Body of pancreas (tissue), 4 donors: Measurements from ENCODE around the gene ELF2. TPM values are rescaled to one million over a fixed set of nuclear protein-coding genes. Genes with fewer than 3 reads are reported as not detected.
"Not testable (repeated sequence)": the region's sequence is repeated elsewhere in the genome, so short reads cannot be mapped to it uniquely, and the experiment has no call there.

Source experiments
- ATAC-seq: fragments of 150-250 bp; one replicate; pipeline ENCODE4 v1.9.1; 2016
- DNase-seq, 4 donors: peaks; one replicate each; pipeline ENCODE4 v3.0.0-alpha.2; 2019
- H3K27ac ChIP-seq, 4 donors: fragments of 200-600 bp; sonication (generic); 1 replicate in 3 of 4; 2 replicates in 1 of 4; pipeline versions ENCODE4 v1.5.1 to v1.6.1; 2016 to 2019; ENCODE audit warnings: mild to moderate bottlenecking in 1 of 4, mixed read lengths in 1 of 4, moderate library complexity in 1 of 4
- H3K27me3 ChIP-seq, 2 donors: fragments of 200-600 bp; sonication (generic); one replicate each; pipeline ENCODE4 v1.6.0; 2016; ENCODE audit warnings: mild to moderate bottlenecking in 1 of 2
- H3K36me3 ChIP-seq, 2 donors: fragments of 200-600 bp; sonication (generic); replicated peaks in 1 of 2; 2 replicates each; pipeline ENCODE4 v1.5.1; 2016; ENCODE audit warnings: low read depth in 2 of 2; ENCODE audit not compliant: insufficient read depth in 1 of 2
- H3K4me1 ChIP-seq: fragments of 200-600 bp; sonication (generic); one replicate; pipeline ENCODE4 v1.6.0; 2016
- H3K4me3 ChIP-seq, 2 donors: fragments of 200-600 bp; sonication (generic); 1 replicate in 1 of 2; 2 replicates in 1 of 2; pipeline ENCODE4 v1.5.1; 2016 to 2019
- H3K9me3 ChIP-seq, 3 donors: fragments of 200-600 bp; sonication (generic); 1 replicate in 2 of 3; 2 replicates in 1 of 3; pipeline ENCODE4 v1.5.1; 2016
- POLR2A ChIP-seq, 3 donors: fragments of 450-650 bp; IDR thresholded peaks; one replicate each; pipeline ENCODE4 v1.6.1; 2016; ENCODE audit warnings: antibody characterized with exemption in 3 of 3, mild to moderate bottlenecking in 2 of 3
- WGBS, 2 donors: methylation state at CpG; one replicate each; pipeline ENCODE4 v1.1.5; 2017; 5-methylcytosine and 5-hydroxymethylcytosine counted together
- intact Hi-C: fragments of 100-400 bp; cut with DNase I; formaldehyde crosslinking; loops from one replicate; pipeline ENCODE4 v1.15.1; 2023
- total RNA-seq, 2 donors: library from RNA; depleted of rRNA; stranded (reverse); fragments of >200 nt; gene quantifications; one replicate each; pipeline ENCODE4 v1.1.0, GENCODE V29; 2016
- TF ChIP-seq, protein P1 (sequence below), 7 experiments: fragments of 450-650 bp in 4 of 7; fragments of 200-600 bp in 3 of 7; sonication (generic) in 3 of 7; IDR thresholded peaks; one replicate each; pipeline ENCODE4 v1.5.1; 2016 to 2019; ENCODE audit warnings: antibody characterized with exemption in 7 of 7

ELF2 gene
- total RNA-seq, 2 donors from 2014 or later, result 25.4 to 42.5 TPM

DNA sequence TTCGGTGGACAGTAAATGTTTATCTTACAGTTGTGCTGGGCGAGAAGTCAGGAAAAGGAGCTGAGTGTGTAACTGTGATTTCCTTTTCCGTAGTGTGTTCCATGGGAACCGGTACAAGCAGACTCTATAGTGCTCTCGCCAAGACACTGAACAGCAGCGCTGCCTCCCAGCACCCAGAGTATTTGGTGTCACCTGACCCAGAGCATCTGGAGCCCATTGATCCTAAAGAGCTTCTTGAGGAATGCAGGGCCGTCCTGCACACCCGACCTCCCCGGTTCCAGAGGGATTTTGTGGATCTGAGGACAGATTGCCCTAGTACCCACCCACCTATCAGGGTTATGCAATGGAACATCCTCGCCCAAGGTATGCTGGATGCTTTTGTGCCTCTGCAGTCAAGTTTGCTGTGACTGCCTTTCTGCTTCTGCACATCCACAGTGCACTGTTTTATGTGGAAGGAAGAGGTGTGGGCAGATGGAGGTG lies 134.0 kb downstream of the ELF2 start:
- no peak overlapping the region for H3K27ac ChIP-seq
- TF ChIP-seq, protein P1, sequence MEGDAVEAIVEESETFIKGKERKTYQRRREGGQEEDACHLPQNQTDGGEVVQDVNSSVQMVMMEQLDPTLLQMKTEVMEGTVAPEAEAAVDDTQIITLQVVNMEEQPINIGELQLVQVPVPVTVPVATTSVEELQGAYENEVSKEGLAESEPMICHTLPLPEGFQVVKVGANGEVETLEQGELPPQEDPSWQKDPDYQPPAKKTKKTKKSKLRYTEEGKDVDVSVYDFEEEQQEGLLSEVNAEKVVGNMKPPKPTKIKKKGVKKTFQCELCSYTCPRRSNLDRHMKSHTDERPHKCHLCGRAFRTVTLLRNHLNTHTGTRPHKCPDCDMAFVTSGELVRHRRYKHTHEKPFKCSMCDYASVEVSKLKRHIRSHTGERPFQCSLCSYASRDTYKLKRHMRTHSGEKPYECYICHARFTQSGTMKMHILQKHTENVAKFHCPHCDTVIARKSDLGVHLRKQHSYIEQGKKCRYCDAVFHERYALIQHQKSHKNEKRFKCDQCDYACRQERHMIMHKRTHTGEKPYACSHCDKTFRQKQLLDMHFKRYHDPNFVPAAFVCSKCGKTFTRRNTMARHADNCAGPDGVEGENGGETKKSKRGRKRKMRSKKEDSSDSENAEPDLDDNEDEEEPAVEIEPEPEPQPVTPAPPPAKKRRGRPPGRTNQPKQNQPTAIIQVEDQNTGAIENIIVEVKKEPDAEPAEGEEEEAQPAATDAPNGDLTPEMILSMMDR (IDR thresholded peaks at IDR 0.05), result no peak
- TF ChIP-seq POLR2A (IDR thresholded peaks at IDR 0.05), result no peak
- ATAC-seq (peak; percentile 9), DNase-seq (no peak)
- no peaks in the 10 kb centered on the region for H3K27me3 ChIP-seq
- WGBS, 2 donors, result 78 to 83% methylated on average over 9 to 10 of the region's 10 CpGs
- H3K9me3 ChIP-seq, result no peaks in the 10 kb centered on the region
- intact Hi-C loops, result no loop called here
- H3K36me3 ChIP-seq, result peaks cover 0 to 4% of the 10 kb centered on the region in 2 donors
- H3K4me3 ChIP-seq, result no peak overlapping the region
- no peaks in the 10 kb centered on the region for H3K4me1 ChIP-seq

DNA sequence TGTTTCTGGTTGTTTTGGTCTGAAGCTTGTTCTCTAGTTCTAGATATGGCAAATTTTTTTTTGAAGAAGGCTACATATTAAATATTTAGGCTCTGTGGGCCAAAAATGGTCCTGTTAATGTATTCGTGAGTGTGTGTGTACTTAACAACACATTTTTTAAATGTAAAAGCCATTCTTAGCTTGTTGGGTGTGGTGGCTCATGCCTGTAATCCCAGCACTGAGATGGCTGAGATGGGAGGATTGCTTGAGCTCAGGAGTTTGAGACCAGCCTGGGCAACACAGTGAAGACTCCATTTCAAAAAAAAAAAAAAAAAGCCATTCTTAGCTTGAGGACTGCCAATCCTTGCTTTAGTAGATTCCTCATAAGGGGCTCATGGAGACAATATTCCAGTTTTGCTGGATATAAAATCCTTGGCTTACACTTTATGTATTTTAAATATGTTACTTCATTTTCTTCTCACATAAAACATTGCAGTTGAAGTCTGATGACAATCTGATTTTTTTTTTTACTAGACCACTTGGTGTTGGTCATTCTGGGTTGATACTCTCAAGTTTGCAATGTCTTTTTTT lies 138.1 kb downstream of the ELF2 start:
- H3K36me3 ChIP-seq, result peaks cover 0 to 1% of the 10 kb centered on the region in 2 donors
- no peaks in the 10 kb centered on the region for H3K27me3 ChIP-seq
- no peak overlapping the region for H3K4me3 ChIP-seq
- no peak overlapping the region for H3K27ac ChIP-seq
- ATAC-seq, result no peak
- H3K4me1 ChIP-seq, result no peaks in the 10 kb centered on the region
- 83 to 89% methylated on average over 1 of the region's 1 CpG for WGBS, 2 donors
- H3K9me3 ChIP-seq, result no peaks in the 10 kb centered on the region
- TF ChIP-seq POLR2A (IDR thresholded peaks at IDR 0.05), result no peak
- TF ChIP-seq, protein P1 (IDR thresholded peaks at IDR 0.05), result no peak
- DNase-seq, result no peak
- intact Hi-C loops, result no loop called here

DNA sequence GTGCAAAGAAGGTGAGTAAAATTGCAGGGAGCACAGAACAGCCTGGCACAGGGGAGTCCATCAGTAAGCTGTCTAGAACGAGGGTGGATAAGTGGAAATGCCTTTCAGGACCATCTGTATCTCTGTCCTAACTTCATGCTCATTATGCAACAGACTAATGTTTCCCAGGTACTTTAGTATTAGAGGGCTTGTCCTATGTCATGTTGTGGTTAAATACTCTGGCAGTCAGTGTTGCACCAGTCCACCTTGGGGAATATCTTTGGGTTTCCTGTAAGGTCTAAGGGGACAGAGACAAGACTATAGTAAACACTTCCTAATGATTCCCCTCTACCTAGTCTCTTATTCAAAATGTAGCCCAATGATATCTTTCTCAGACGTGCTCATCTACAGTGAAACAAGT lies 140.1 kb downstream of the ELF2 start:
- WGBS, 2 donors, result 74 to 79% methylated on average over 2 of the region's 2 CpGs
- Histone ChIP-seq H3K9me3 (no peaks in the 10 kb centered on the region), H3K4me3 (no peak overlapping the region), H3K36me3 (no peaks in the 10 kb centered on the region), H3K4me1 (no peaks in the 10 kb centered on the region), H3K27ac (no peak overlapping the region), H3K27me3 (no peaks in the 10 kb centered on the region)
- intact Hi-C loops, result no loop called here
- DNase-seq (no peak), ATAC-seq (no peak)
- TF ChIP-seq, protein P1 (IDR thresholded peaks at IDR 0.05), result no peak
- TF ChIP-seq POLR2A (IDR thresholded peaks at IDR 0.05), result no peak

DNA sequence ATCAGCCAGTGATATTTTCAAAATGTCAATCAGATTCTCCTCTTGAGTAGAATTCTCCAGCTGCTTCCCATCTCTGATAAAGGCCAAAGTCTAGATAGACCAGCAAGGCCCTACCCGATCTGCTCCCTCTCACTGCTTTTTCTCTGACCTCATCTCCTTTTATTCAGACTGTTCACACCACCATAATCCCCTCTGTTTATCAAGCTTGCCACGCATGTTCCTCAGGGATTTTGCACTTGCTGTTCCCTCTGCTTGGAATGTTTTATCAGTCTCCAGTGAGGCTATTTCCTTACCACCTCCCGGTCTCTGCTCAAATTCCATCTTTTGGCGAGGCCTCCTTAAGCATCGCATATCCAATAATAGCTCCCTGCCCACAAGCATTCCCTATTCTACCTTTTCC lies 141.4 kb downstream of the ELF2 start:
- no peak for DNase-seq
- intact Hi-C loops, result no loop called here
- no peaks in the 10 kb centered on the region for H3K27me3 ChIP-seq
- no peak overlapping the region for H3K27ac ChIP-seq
- no peak for ATAC-seq
- no peak overlapping the region for H3K4me3 ChIP-seq
- no peaks in the 10 kb centered on the region for H3K36me3 ChIP-seq
- TF ChIP-seq, protein P1 (IDR thresholded peaks at IDR 0.05), result no peak
- no peak for TF ChIP-seq POLR2A (IDR thresholded peaks at IDR 0.05)
- peaks cover 5% of the 10 kb centered on the region for H3K4me1 ChIP-seq
- 87 to 89% methylated on average over 5 of the region's 5 CpGs for WGBS, 2 donors
- no peaks in the 10 kb centered on the region for H3K9me3 ChIP-seq

DNA sequence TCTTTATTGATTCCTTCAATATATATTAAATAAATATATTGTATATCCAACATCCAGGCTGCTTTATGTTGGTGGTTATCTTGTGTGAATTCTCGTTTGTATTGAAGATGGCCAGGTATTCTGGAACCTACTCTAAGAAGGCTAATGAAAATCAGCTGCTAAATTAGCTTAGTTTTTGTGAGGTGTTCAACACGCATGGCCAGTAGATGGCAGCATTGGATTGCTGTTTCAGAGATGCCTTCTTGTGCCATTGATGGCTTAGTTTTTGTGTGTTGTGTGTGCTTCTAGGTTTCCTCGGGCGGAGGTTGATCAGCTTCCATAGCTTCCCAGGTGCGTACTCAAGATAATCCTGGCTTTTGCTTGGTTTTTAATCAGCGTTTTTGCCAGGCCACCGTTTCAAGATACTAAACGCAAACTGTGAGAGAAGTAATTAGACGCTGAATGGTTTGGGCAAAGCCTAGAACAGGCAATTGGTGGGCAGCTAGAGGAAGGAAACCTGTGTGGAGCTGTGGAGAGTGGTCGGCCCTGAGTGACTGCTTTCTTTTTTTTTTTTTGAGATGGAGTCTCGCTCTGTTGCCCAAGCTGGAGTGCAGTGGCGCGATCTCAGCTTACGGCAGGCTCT lies 146.3 kb downstream of the ELF2 start:
- Histone ChIP-seq H3K27me3 (no peaks in the 10 kb centered on the region), H3K4me3 (no peak overlapping the region), H3K9me3 (no peaks in the 10 kb centered on the region), H3K4me1 (peaks cover 24% of the 10 kb centered on the region), H3K27ac (no peak overlapping the region), H3K36me3 (no peaks in the 10 kb centered on the region)
- ATAC-seq, result peak; percentile 51
- intact Hi-C loops, result no loop called here
- DNase-seq, result peak; percentile 81 to 87 (median 81)
- TF ChIP-seq, protein P1 (IDR thresholded peaks at IDR 0.05), result peak; percentile 58 to 92 (median 87)
- no peak for TF ChIP-seq POLR2A (IDR thresholded peaks at IDR 0.05)
- WGBS, 2 donors, result 31 to 44% methylated on average over 14 of the region's 14 CpGs

DNA sequence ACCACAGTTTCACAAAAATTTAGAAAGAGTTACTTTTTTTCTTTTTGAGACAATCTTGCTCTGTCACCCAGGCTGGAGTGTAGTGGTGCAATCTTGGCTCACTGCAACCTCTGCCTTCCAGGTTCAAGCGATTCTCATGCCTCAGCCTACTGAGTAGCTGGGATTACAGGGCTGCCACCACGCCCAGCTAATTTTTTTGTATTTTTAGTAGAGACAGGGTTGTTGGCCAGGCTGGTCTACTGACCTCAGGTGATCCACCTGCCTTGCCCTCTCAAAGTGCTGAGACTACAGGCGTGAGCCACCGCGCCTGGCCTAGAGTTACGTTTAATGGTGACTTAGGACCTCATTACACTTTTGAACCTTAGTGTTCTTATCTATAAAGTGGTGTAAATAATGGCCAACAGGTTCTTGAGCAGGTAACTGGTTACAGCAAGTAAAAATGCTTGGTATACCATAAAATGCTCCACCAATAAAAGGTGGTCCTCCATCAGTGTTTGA lies 147.1 kb downstream of the ELF2 start:
- H3K4me3 ChIP-seq, intact Hi-C loops, H3K27me3 ChIP-seq, H3K36me3 ChIP-seq, DNase-seq, H3K9me3 ChIP-seq, ATAC-seq: not testable (repeated sequence)
- Histone ChIP-seq H3K4me1 (peaks cover 24% of the 10 kb centered on the region), H3K27ac (peak overlapping the region in 1 of 4 donors; percentile 73)
- WGBS, 2 donors, result 56 to 64% methylated on average over 6 of the region's 6 CpGs
